ELR (cell line): Measurements from ENCODE around the gene ARFIP1.
A peak's percentile ranks its signal among the peaks of the same experiment; 100 is the strongest.
"Not testable (repeated sequence)": the region's sequence is repeated elsewhere in the genome, so short reads cannot be mapped to it uniquely, and the experiment has no call there.

ENCODE experiments used
- DNase-seq: peaks from one replicate; pipeline ENCODE4 v3.0.0-alpha.2; 2015; ENCODE audit warnings: low read depth

ARFIP1 gene

DNA sequence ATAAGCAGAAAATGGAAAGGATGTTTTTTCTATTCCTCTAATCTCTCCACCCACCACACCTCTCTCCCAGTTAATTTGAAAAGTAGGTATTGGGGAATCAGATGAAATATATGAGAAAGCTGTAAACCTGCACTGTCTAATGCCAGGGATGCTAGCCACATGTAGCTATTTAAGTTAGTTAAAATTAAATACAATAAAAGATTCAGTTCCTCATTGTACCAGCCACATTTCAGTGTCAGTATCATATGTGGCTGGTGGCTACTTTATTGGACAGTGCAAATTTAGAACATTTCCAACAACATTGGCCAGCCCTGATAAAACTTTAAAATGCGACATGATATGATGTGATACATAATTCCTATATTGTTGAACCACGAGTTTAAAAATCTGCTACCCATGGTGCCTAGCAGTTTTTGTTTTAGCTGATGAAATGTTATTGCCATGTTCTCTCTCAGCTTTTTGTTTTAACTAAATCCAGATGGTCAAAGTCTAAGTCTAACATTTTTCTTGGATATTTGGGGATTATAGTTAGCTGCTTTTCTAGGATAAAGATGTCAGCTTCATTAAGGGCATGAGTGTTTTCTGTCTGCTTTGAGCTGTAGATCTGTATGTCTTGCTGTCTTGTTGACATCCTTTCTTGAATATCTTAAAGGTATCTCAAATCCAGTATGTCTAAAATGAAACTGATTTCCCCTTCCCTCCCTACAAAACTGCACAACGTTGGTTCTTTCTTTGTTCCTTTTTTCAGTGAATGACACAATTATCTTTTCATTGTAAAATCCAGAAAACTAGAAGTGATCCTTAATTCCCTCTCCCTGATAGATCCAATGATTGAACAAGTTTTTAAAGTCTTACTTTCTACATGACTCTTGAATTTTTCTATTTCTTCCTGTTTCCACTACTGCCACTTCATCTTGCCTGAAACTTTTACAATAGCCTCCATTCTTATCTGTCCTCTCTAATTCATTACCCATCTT is 6.2 kb downstream of the ARFIP1 start:
- DNase-seq: no peak

DNA sequence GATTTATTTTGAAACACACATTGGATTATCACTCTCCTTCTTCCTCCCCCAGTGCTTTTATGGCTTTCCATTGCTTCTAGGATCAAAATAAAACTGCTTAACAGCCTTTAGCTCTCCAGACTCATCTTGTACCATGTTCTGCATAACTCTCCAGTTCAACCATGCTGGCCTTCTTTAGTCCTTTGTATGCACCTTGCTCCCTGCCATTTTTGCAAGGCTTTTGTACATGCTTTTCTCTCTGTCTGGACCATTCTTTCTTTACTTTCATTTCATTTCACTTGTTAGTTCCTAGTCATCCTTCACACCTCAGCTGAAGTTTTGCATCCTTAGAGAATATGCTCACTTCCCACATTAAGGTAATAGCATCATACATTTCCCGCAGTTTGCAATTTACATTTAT is 6.9 kb downstream of the ARFIP1 start:
- DNase-seq: no peak

DNA sequence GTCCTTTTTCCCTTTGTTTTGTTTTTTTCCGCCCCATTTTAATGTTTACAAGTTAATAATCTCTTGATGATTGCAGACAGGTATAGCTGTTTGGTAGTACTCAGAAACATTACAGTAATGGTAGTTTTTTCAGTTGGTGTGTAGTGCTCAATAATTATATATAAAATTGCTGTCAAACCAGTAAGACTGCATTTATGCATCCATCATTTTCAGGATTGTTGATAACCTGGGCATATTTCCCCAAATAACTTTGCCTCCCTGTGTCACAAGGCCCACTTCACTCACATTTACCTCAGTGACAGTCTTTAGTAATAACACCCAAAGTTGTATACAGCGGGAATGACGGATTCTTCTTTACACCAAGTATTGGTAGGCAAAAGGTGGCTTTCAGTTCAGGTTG is 16.1 kb downstream of the ARFIP1 start:
- DNase-seq: no peak

DNA sequence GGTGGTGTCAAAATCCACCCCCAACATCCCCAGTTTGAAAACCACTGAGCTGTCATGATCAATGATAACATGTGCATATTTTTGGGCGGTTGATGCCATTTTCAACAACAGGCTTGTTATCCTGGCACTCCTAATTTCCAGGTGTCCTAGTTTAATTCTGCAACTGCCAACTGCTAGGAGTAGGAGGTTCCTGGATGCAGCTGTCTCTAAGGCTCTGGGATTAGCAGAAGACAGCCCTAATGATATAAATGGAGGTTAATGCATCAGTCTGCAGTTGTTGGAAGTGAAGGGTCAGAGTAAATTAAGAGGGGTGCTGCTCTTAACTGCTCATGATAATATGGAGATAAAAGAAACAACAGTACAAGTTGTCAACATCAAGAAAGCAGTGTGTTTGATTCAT is 23.8 kb downstream of the ARFIP1 start:
- DNase-seq: no peak

DNA sequence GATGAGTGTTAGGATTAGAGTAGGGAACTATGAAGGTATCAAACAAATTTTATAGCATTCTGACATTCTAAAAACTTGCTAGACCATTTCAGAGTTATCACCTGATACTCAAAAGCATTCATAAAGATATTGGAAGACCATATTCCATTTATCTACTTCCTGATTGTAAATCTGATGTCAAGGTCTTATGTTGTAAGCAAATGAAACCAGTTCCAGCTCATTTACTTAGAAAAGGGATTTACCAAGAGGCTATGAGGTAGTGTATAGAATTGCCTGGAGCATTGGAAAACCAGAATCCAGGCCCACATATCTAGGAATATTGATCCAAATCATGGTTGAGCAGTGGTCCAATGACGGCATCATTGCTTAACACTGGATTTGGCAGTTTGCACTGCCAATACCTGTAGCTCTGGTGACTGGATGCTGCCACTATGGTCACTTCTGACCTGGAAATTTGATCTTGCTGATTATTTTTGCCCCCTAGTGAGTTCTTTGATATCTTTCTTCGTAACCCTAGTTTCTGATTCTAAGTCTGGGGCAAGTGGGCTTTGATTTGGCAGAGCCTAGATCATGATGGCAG is 25.4 kb downstream of the ARFIP1 start:
- no peak for DNase-seq

DNA sequence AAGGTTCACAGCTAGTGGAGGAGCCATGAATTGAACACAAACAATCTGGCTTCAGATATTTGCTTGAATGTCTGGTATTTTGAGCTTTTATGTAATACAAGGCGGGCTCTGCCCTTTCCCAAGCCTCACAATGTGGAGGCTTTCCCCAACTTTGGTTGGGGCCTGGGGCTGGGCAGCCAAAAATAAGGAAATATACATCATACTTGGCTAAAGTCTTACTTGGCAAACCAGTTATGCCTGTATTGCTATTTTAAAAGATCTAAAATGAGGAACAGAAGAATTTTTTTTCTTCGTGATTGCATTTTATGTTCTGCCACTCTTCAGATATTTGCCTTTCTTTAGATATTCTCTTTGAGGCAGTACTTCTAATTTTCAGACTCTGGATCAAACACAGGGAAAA is 26.1 kb downstream of the ARFIP1 start:
- no peak for DNase-seq

DNA sequence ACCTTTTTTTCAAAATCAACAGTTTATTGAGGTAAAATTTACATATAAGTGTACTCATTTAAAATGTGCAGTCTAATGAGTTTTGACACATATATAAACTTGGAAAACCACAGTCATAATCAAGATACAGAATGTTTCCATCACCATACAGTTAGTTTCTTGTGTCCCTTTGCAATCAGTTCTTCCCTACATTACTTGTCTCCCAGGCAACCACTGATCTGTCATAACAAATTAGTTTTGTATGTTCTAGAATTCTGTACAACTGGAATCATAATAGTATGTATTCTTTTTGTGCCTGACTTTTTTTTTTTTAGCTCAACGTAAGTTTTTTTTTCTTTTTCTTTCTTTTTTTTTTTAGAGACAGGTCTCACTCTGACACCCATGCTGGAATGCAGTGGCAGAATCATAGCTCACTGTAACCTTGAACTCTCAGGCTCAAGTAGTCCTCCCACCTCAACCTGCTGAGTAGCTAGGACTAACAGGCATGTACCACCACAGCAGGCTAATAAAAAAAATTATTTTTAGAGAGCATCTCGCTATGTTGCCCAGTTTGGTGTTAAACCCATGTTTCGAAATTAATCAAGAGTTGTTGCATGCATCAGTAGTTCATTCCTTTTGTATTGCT is 26.9 kb downstream of the ARFIP1 start:
- no peak for DNase-seq

DNA sequence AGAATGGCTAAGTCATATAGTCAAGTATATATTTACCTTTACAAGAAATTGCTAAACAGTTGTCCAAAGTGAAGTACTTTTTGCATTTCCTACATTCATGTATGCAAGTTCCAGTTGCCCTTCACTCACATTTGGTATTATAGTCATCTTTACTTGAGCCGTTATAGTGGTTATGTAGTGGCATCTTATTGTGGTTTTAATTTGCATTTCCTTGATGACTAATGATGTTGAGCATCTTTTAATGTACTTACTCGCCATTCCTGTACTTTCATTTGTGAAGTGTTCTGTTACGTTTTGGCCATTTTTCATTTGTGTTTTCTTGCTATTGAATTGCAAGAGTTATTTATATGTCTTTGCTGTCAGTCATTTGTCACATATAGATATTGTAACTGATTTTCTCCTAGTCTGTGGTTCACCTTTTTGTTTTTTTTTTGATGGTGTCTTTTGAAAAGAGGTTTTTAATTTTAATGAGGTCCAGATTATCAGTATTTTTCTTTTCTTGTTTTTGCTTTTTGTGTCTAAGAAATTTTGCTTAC is 27.6 kb downstream of the ARFIP1 start:
- DNase-seq: peak; percentile 86

DNA sequence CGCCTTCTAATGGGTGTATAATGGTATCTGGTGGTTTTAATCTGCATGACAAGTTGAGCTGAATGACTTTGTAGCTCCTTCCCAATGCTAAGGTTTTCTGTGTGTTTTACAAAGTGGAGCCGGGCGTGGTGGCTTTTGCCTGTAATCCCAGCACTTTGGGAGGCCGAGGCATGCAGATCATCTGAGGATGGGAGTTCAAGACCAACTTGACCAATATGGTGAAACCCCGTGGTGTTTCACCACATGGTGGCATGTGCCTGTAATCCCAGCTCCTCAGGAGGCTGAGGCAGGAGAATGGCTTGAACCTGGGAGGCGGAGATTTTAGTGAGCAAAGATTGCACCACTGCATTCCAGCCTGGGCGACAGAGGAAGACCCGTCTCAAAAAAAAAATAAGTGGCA is 28.9 kb downstream of the ARFIP1 start:
- no peak for DNase-seq

DNA sequence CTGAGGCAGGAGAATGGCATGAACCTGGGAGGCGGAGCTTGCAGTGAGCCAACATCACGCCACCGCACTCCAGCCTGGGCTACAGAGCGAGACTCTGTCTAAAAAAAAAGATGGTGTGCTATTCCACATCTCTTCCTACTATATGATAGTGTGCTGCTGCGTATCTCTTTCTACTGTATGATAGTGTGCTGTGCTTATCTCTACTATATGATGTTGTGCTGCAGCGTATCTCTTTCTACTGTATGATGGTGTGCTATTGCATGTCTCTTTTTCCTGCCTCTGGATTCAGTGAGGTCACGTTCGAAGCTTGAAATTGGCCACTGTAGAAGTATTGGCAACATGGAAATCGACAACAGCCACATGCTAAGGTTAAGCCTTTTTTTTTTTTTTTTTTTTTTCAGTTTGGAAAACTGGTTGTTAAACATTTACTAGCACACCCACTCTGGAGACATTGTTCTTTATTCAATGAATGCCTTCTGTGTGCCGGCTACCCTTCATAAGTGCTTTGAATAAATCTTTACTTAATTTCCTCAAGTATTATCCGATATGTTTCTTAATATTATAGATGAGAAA is 31.0 kb downstream of the ARFIP1 start:
- DNase-seq: no peak

DNA sequence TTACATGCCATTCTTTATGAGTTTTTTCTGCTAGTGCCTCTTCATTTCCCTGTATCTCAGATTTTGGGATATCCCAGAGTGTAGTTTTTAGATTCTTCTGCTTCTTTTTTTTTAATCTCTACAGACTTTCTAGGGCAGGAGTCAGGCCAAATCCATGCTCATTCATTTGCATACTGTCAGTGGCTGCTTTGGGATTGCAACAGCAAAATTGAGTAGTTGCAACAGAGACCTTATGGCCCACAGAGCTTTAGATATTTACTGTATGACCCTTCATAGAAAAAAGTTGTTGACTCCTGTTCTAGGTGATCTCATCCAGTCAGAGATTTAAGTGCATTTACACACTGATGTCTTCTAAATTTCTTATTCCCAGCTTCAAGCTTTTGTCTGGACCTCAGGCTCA is 35.3 kb downstream of the ARFIP1 start:
- DNase-seq: no peak

DNA sequence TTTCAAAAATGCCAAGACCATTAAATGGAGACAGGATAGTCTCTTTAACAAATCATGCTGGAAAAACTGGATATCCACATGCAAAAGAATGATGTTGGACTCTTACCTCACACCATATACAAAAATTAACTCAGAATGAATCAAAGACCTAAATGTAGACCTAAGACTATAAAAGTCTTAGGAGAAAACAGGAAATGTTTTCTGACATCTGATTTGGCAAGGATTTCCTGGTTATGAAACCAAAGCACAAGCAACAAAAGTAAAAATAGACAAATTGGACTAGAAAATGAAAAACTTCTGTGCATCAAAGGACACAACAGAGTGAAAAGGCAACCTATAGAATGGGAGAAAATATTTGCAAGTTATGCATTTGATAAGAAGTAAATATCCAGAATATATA is 37.6 kb downstream of the ARFIP1 start:
- no peak for DNase-seq

DNA sequence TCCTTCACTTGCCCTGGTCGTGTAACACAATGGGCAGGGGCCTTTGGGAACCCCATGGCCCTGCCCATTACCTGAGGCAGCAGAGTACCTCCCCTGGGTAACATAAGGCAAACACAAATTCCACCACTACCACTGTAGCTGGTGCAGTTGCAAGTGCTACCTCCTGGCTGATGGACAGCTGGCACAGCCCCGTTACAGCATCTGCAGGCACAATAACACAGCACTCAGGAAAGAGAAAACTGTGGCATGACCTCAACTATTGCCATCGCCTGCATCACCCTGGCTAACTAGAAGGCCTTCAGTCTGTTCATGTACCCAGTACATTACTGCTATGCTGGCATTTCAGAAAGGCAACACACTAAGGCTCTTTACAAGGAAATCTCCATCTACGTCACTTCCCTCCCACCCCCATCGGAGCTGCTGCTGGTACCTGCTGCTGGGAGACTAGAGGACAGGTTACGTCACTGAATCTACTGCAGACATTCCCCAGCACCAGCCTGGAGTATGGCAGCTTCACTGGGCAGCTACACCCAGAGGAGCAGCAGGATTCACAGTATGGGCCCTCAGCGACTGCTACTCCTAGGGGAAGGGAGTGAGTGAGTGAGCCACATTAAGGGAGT is 39.4 kb downstream of the ARFIP1 start:
- no peak for DNase-seq

DNA sequence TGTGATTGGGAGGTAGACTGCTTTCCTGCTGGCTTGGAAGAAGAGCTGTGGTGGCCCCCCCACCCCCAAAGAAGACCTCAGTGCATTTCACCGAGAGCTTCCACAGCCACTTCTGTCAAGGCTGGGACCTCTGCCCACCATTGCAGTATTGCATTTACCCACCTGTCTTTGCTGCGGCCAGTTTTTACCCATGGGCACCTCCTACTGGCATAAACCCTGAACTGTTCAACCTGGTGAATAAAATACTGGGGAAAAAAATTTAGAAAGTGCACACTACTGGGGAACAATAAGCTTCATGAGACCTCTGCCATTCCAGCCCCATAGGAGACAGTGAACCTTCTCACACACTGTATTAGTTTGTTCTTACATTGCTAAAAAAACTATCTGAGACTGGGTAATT is 40.3 kb downstream of the ARFIP1 start:
- no peak for DNase-seq

DNA sequence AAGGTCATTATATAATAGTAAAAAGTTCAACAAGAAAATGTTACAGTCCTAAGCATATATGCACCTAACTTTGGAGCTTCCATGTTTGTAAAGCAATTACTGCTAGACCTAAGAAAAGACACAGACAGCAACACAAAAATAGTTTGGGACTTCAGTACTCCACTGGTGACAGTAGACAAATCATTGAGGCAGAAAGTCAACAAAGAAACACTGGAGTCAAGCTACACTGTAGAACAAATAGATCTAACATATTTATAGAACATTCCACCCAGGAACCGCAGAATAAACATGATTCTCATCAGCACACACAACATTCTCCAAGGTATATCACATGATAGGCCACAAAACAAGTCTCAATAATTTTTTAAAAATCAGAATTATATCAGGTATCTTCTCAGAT is 42.6 kb downstream of the ARFIP1 start:
- DNase-seq: no peak

DNA sequence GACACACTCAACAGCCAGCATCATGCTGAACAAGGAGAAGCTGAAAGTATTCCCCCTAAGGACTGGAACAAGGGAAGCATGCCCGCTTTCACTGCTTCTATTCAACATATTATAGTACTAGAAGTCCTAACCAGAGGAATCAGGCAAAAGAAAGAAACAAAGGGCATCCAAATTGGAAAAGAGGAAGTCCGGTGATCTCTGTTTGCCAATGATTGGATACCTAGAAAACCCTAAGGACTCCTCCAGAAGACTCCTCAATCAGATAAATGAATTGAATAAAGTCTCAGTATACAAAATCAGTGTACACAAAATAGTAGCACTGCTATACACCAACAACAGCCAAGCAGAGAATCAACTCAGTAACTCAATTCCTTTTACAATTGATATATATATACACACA is 44.8 kb downstream of the ARFIP1 start:
- no peak for DNase-seq

DNA sequence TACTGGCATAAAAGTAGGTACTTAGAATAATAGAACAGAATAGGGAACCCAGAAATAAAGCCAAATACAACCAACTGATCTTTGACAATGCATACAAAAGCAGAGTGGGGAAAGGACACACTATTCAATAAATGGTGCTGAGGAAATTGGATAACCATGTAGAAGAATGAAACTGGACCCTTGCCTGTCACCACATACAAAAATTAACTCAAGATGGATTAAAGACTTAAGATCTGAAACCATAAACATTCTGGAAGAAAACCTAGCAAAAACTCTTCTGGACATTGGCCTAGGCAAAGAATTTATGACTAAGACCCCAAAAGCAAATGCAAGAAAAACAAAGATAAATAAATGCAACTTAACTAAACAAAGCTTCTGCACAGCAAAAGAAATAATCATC is 45.6 kb downstream of the ARFIP1 start:
- DNase-seq: no peak

DNA sequence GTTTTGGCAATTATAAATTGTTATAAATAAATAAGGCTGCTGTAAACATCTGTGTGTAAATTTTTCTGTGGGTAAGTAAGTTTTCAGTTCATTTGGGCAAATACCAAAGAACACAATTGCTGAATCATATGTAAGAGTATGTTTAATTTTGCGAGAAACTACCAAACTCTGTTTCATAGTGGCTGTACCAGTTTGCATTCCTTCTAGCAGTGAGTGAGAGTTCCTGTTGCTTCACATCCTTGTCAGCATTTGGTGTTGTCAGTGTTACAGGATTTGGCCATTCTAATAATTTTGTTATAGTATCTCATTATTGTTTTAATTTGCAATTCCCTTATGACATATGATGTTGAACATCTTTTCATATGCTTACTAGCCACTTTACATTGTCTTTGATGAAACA is 48.4 kb downstream of the ARFIP1 start:
- DNase-seq: no peak

DNA sequence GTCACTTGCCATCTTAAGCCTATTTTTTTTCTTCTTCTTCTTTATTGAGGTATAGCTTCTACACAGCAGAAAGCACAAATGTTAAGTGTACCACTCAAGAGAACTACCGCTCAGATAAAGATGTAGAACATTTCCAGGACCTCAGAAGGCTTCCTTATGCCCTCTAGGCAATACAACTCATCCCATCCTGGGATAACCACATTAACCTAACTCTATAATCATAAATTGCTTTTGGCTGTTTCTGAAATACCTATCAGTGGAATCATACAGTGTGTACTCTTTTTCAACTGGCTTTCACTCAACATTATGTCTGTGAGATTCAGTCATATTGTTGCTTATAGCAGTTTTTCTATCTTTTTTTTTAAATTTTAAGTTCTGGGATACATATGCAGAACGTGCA is 51.7 kb downstream of the ARFIP1 start:
- DNase-seq: peak; percentile 71

DNA sequence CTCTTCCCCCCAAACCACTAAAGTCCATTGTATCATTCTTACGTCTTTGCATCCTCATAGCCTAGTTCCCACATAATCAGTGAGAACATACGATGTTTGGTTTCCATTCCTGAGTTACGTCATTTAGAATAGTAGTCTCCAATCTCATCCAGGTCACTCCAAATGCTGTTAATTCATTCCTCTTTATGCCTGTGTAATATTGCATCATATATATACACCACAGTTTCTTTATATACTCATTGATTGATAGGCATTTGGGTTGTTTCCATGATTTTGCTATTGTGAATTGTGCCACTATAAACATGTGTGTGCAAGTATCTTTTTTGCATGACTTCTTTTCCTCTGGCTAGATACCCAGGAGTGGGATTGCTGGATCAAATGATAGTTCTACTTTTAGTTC is 57.2 kb downstream of the ARFIP1 start:
- DNase-seq: no peak

DNA sequence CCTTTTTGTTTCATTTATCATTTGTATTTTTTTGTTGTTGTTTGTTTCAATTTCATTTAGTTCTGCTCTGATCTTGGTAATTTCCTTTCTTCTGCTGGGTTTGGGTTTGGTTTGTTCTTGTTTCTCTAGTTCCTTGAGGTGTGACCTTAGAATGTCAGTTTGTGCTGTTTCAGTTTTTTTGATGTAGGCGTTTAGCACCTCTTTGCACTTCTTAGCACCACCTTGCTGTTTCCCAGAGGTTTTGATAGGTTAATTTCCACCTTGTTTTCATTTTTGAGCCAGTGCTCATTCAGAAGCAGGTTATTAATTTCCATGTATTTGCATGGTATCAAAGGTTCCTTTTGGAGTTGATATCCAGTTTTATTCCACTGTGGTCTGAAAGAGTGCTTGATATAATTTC is 60.0 kb downstream of the ARFIP1 start:
- DNase-seq: not testable (repeated sequence)

DNA sequence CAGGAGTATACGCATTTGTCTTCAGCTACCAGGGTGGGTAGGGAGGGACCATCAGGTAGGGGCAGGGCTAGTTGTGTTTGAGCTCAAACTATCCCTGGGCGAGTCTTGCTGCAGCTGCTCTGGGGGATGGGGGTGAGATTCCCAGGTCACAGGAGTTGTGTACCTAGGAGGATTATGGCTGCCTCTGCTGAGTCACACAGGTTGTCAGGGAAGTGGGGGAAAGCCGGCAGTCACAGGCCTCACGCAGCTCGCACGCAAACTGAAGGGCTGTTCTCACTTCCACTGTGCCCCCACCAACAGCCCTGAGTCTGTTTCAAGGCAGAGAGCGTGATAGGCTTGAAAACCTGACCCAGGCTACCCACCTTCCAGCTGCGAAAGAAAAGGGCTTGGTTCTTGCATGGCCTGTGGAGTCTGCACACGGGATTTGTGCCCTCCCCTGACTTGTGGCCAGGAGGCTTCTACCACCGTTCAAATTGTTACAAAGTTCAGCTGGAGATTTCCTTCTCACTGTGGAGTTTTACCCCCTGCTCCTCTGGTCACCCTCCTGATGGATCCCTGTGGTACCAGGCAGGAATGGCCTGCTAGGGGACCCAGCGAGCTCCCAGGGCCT is 63.8 kb downstream of the ARFIP1 start:
- DNase-seq: no peak
